Activated CD8-positive, alpha-beta memory T cell treated with anti-CD3 and anti-CD28 coated beads, Interleukin-2, amount 50 U/mL, for 1 hour (primary cell): Measurements from ENCODE around the gene ARFGAP3.
"Not testable (repeated sequence)": the region's sequence is repeated elsewhere in the genome, so short reads cannot be mapped to it uniquely, and the experiment has no call there.

ENCODE experiments used
- DNase-seq: peaks from one replicate; pipeline ENCODE4 v3.0.0-alpha.2; 2020; ENCODE audit errors: extremely low read depth

ARFGAP3 gene

DNA sequence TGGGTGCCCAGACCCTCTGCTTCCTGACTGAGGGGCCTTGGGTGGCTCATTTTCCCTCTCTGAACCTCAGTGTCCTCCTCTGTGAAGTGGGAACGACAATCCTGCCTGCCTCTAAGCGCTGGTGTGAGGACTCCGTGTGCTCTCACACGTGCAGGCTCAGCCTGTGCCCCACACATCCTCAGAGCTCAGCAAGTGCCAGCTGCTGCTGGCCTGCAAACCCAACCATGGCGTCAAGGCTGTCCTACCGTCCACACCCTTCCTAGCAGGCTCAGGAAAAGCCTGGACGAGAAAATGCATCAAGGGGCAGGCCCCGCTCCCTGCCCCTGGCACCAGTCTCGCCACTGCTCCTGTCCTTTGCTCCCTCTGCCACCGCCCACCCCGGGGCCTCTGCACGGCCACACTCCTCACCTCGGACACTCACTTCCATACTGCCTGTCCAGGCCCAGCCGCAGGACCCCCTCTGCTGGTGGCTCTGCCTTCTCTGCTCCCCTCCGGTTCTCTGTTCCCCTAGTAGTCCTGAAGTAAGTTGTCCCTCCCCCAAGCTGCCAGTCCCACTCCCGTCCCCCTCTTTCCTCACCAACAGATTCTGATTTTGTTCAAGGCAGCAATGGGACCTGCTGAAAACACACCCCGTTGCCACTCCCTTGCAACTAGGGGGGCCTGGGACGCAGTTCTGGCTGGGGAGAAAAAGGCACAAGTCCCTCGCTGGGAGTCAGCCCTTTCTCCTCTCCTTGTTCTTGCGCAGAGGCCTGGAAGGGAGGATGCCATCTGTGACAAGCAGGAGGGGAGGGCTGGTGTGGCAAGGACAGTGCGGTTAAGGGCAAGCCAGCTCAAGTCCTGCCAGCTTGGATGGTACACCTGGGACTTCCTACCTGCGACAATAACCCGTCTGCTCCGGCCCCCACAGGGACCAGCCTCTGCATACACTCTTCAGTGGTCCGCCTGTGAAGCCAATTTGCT lies 62.2 kb downstream of the ARFGAP3 start:
- DNase-seq, result no peak

DNA sequence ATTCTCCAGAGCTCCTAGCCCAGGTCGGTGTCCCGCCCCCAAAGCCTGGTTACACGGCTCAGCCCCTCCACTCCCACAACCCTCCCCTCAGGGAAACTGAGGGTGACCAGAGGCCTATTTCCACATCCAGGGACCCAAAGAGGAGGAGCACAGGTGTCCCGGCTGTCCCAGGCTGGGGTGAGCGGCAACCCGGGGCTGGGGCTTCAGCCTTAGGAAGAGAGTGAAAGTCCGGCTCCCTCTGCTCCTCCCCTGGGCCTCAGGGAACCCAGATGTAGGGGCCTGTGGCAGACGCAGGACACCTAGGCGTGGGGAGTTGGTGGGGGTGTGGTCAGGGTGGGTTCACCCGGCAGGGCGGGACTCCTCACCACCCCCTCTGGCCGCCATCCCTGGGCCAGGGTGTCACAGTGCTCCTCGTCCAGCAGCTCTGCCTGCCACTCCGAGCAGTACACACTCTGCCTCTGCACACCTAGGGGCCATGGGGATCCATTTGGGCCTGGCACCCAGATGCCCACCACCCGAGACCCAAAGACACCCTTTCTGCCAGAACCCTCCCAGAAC lies 63.1 kb downstream of the ARFGAP3 start:
- DNase-seq, result no peak

DNA sequence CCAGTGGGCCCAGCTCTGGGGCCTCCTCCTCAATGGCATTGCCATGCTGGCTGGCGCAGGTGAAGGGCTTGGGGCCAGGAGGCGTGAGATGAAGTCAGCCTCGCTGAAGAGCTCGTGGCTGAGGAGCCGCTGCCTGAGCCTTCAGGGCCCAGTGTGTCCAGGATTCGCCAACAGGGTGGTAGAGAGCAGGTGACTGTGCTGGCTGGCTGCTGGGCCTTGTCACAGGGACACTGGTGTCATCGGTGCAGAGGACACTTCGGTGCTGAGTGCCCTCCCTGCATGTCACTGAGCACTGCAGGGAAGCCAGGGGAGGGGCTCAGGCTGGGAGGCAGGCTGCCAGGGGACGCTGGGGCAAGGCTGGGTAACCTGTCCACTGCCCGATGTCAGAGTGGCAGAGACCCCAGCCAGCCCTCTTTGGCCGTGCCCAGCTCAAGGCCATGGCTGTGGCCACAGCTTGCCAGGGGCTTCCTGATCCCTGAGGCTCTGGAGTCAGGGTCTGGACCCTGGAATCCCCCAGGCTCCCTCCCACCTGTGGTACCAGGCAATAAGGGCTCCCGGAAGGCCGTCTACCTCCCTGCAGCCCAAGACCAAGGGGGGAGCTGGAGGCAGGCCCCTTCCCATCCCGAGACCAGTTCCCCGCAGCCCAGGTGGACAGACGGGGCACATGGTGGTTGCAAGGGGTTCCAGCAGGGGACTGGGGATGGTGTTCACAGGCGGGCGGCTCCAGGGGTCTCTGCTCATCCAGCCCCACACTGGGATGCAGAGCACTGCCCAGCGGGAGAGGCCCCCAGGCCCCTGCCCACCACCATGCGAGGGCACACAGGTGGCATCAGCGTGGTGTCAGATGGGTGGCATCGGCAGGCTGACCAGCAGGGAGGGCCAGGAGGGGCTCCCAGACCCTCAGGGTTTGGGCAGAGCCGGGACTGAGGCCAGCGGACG lies 63.9 kb downstream of the ARFGAP3 start:
- no peak for DNase-seq

DNA sequence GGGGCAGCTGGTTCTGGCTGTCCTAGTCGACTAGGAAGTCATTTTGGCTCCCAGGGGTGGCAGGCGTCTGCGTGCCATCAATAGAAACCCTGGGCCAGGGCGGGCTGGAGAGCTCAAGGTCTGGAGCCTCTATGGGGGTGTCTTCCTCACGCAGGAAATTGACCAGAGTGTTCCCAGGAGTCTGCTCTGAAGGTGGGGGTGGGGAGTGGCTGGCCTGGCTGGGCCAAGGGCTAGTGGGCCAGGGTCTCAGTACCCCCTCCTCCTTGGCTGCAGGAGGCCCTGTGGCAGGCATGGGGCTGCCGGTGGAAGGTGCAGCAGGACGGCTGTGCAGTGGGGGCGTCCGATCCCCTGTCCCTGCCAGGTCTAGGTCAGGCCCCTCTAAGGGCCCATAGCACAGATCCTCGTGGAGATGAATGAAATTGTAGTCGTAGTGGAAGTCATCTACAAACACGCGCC lies 64.6 kb downstream of the ARFGAP3 start:
- no peak for DNase-seq

GRCh38 chr22:42791721-42792452 lies 65.2 kb downstream of the ARFGAP3 start:
- DNase-seq, result no peak

DNA sequence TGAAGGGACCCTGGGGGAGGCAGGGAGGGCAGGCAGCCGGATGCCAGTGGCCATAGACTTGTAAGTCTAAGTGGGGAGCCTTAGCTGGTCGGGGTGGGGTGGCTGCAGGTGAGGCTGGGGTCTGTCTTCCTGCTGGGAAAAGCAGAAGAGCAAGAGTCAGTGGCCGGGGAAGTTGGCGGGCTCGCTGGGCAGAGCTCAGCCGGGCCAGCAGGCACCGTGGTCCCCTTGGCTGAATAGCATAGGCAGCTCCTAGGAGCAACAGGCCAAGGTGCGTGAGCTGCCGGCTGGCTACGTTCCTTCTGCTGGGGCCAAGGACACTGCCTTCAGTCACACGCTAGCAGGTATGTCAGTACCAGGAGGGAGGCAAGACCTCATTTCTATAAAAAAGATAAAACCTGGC lies 68.6 kb downstream of the ARFGAP3 start:
- no peak for DNase-seq

DNA sequence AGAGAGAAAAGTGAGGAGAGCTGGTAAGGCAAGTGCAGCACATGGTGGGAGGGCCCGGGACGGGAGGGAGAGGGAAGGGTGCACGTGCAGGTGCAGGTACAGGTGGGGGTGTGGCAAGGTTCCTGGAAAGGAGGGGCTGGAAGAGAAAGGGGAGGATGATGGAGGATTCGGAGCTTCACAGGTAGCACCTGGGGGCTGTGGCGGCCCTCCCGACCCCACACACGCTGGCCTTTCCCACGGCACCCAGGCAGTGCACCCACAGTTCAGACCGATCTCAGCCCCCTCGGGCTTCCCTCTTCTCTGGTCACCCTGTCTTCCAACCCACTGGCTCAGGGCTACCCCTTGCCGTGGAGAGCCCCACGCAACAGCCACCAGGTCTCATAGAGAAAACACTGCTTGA lies 69.1 kb downstream of the ARFGAP3 start:
- DNase-seq, result no peak

- no peak for DNase-seq
Measured at GRCh38 chr22:42787357-42787736, 69.7 kb downstream of the ARFGAP3 start.

GRCh38 chr22:42786606-42787356 lies 70.3 kb downstream of the ARFGAP3 start:
- no peak for DNase-seq

DNA sequence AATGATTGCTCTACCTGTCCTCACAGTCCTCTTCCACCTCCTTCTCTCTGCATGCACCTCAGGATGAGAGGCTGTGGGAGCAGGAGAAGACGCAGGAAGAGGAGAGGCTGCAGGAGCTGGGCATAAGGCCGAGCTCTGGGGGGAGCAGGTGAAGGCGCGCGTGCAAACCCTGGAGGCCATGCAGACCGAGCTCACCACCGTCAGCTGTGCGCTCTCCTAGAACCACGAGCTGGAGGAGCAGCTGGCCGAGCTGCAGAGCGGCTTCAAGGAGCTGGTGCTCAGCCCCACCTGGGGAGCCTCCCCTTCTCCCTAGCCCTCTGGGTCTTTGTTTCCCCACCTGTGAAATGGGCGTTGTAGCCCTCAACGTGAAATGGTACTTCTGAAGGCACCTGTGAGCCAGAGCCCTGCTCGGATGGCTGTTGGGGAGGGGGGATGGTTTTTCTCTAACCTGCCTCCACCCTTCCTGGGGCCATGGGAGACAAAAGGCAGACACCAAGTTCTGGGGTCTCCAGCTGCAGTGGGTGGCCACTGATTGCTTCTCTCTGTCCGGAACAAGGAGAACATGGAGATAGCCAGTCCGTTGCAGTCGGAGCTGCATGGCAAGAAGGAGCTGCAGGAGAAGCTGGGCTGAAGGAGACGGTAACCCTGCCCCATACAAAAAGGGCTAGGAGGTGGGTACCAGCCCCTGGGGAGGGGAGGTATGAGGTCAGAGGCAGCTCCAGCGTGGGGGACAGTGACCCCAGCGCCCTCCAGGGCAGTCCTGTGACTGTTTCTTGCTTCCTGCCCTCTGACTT lies 71.2 kb downstream of the ARFGAP3 start:
- no peak for DNase-seq

- DNase-seq, result not testable (repeated sequence)
Measured at GRCh38 chr22:42782306-42782705, 74.8 kb downstream of the ARFGAP3 start.

DNA sequence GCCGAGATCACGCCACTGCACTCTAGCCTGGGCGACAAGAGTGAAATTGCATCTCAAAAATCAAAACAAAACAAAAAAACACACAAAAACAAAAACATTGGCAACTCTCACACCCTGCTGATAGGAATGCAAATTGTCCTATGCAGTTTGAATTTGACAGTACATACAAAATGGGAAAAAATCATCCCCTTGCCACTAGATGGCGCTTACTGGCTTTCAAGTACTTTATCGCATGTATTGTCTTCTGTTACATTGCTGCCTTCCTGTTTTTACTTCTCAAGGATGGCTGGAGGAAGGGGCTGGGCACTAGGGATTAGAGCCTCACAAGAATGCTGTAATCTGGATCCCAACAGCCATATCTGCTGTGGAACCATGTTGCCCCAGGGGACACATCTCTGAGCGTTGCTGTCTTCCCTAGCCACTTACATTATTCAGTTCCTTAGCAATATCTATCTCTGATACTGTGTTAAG lies 77.0 kb downstream of the ARFGAP3 start:
- DNase-seq, result peak; percentile 30

DNA sequence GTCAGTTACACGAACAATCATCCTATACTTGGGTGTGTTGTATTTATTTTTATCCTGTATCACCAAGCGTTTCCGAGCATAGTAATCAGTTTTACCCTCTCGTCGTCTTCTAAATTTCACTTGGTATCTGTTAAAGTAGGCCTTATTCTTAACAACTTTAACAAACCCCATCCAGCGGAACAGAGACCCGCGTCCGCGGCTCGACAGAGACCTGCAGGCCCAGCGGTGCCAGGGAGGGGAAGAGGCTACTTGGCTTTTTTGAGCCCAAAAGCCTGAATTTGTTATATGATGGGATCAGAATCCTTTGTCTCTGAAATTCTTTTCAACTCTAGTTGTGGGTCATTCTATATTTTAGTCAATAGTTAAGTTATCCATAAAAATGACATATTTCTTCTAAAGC lies 79.9 kb downstream of the ARFGAP3 start:
- DNase-seq, result no peak

DNA sequence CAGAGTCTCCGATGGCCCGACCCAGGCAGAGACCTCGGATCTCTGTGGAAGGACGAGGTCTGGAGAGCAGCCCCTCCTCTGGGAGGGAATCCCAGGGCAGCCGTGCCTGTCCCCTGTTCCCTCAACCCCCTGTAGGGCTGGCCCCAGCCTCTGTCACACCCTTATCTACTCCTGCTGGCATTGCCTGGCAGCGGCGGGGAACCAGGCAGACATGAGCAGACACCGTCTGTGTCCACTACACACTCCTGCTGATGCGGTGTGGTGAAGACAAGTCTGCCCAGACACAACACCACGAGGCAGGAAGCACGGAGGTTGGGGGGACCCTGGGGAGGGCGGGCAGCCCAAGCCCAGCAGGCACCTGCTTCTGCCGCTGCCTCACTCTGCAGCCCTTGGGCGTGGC lies 83.9 kb downstream of the ARFGAP3 start:
- DNase-seq, result no peak

DNA sequence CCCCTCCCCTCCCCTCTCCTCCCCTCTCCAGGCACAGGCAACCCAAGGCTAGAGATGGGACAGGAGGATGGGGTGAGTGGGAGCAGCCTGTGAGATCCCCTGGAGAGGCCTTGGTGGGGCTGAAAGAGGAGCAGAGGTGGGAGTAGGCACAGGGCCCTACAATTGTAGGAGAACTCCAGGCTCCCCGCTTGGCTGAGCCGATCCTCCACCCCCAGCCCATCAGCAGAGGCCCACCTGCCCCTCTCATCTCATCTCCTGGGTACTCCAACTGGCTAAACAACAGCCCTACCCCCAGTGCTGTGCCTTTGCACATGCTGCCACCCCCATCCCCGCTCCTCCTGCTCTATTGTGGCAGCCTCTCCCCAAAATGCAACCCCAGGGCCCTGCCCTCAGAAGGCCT lies 84.4 kb downstream of the ARFGAP3 start:
- DNase-seq, result no peak

DNA sequence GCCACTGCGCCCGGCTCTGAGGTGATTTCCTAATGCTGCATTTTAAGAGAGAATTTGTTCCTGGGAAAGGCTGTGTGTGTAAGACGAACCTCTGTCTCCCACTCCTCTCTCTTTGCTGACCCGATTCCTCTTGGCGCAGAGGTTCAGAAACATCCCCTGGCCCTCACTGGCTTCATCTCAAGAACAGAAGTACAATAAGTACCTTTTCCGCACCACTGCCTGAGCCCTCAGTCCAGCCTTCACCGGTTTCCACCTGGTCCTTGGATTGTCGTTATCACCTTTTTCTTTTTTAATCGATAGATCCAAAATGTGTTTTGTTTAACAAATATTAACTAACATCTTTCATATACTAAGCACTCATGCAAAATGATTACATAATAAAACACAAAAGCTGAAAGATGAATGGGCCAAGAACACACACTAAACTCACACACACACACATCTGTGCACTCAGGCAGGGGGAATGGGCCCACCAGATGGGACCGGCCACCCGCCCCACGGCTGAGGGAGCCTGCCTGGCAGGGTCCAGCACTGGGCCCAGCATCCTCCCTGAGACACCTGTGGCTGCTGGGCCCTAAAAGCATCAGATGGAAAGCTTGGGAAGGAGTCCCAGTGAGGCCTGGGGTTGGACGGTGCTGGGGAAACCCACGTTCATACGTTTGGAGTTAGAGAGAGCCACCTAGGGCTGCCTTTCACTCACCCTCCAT lies 86.0 kb downstream of the ARFGAP3 start:
- DNase-seq, result no peak

DNA sequence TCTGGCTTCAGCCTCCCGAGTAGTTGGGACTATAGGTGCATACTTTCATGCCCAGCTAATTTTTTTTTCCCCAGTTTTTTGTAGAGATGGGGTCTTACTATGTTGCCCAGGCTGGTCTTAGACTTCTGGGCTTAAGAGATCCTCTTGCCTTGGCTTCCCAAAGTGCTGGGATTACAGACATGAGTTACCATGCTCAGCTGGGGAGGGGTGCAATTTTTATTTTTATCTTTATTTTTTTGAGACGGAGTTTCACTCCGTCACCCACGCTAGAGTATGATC lies 86.7 kb downstream of the ARFGAP3 start:
- DNase-seq, result no peak

DNA sequence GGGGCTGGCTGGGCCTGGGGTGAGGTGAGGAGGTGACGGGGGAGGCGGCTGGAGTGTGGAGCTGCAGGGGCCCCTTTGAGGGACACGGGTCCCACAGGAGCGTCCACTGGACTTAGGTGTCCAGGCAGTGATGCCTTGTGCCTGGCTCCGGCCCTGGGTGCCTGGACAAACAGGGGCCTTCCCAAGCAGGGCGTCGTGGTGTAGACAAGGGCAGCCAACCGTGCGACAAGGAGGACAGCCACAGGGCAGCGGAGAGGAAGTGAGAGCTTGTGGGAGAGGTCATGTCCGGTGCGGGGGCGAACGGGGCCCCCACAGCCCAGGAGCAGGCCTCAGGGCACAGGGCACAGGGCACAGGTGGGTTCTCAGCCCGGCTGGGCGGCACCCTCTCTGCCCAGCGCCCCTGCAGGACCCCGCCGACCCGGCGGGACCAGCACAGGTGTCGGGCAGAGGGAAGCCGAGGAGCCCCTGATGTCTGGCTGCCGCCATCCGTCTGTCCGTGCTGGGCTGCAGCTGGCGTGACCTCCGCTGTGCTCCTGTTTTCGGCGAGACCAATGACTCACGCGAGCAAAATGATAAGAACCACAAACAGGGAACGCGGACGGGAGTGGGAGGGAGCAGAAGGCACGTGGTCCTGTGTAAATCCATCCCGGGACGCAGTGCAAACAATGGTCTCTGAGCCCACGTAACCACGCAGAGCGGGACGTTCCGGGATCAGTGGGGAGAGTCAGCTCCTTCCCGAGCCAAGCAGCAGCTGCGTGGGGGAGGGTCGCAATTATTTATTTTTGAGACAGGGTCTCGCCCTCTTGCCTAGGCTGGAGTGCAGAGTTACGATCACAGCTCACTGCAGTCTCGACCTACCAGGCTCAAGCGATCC lies 87.3 kb downstream of the ARFGAP3 start:
- DNase-seq, result no peak

- DNase-seq, result no peak
Measured at GRCh38 chr22:42769238-42769573, 87.9 kb downstream of the ARFGAP3 start.
